ENCODE data around the gene FGGY. TPM values are rescaled to one million over a fixed set of nuclear protein-coding genes. Genes with fewer than 3 reads are reported as not detected.

FGGY gene
- total RNA-seq: 12.5 and 16.5 TPM in 2 replicates

GRCh38 chr1:59296358-59297256 lies at the start of gene FGGY:
Gene FGGY, plus strand, starts transcription at chr1:59297094. Its CDS starts 24,456 bp downstream, at chr1:59321550.

Small RNA genes lying within 50 kb of the gene (small RNA-seq; reads per million reads assigned to genes)
- 0.08 reads per million for gene MIR4711

Data from subcutaneous preadipocyte (primary cell).